SIG-M5 treated with dmso at 0.1 percent for 504 hours (cell line): ENCODE measurements around the gene SPRR2B.
"Not testable (repeated sequence)": the region's sequence is repeated elsewhere in the genome, so short reads cannot be mapped to it uniquely, and the experiment has no call there.

Source experiments
- DNase-seq: peaks from one replicate; lab custom pipeline; 2025; ENCODE audit not compliant: unreplicated experiment; lab: John Stamatoyannopoulos, UW

The SPRR2B gene

GRCh38 chr1:153071511-153071910 is at the start of gene SPRR2B:
SPRR2B (minus strand) TSS chr1:153071611; CDS start chr1:153070839, 772 bp downstream.
- no peak for DNase-seq

- DNase-seq, result no peak
Measured at GRCh38 chr1:153120945-153121344, 49.5 kb upstream of the SPRR2B start.

- DNase-seq, result no peak
Measured at GRCh38 chr1:153119491-153119971, 48.1 kb upstream of the SPRR2B start.

- not testable (repeated sequence) for DNase-seq
Measured at GRCh38 chr1:153115264-153115663, 43.9 kb upstream of the SPRR2B start.

GRCh38 chr1:153113416-153113815 is 42.0 kb upstream of the SPRR2B start, which contains the start of gene SPRR2F:
SPRR2F (minus strand) TSS chr1:153113516; CDS start chr1:153112733, 783 bp downstream.
- no peak for DNase-seq

- not testable (repeated sequence) for DNase-seq
Measured at GRCh38 chr1:153112454-153112853, 41.0 kb upstream of the SPRR2B start.

GRCh38 chr1:153100245-153100644 is 28.8 kb upstream of the SPRR2B start:
- no peak for DNase-seq

GRCh38 chr1:153099461-153100045 is 28.1 kb upstream of the SPRR2B start:
- DNase-seq, result no peak

- DNase-seq, result no peak
Measured at GRCh38 chr1:153095764-153096163, 24.4 kb upstream of the SPRR2B start.

- DNase-seq, result no peak
Measured at GRCh38 chr1:153094426-153094825, 23.0 kb upstream of the SPRR2B start, which contains the start of gene SPRR2E. SPRR2E (minus strand) TSS chr1:153094526; CDS start chr1:153093751, 775 bp downstream.

GRCh38 chr1:153087652-153088051 is 16.2 kb upstream of the SPRR2B start:
- no peak for DNase-seq

- DNase-seq, result no peak
Measured at GRCh38 chr1:153081736-153082135, 10.3 kb upstream of the SPRR2B start.

GRCh38 chr1:153072806-153073726 is 1.7 kb upstream of the SPRR2B start:
- DNase-seq, result no peak

- DNase-seq, result no peak
Measured at GRCh38 chr1:153070243-153070642, 1.2 kb downstream of the SPRR2B start.

GRCh38 chr1:153058826-153059784 is 12.3 kb downstream of the SPRR2B start:
- DNase-seq, result no peak

GRCh38 chr1:153058154-153058553 is 13.3 kb downstream of the SPRR2B start:
- no peak for DNase-seq

- DNase-seq, result no peak
Measured at GRCh38 chr1:153057375-153057774, 14.0 kb downstream of the SPRR2B start, which contains the start of gene SPRR2A. SPRR2A (minus strand) TSS chr1:153057512; CDS start chr1:153056735, 777 bp downstream.

- not testable (repeated sequence) for DNase-seq
Measured at GRCh38 chr1:153056111-153056510, 15.3 kb downstream of the SPRR2B start.

- DNase-seq, result no peak
Measured at GRCh38 chr1:153049211-153049610, 22.2 kb downstream of the SPRR2B start.

GRCh38 chr1:153040950-153041631 is 30.3 kb downstream of the SPRR2B start, which contains the start of gene SPRR2D:
SPRR2D (minus strand) TSS chr1:153041120; CDS start chr1:153040346, 774 bp downstream.
- no peak for DNase-seq
